Measurements from ENCODE around the gene MPG.

DNA sequence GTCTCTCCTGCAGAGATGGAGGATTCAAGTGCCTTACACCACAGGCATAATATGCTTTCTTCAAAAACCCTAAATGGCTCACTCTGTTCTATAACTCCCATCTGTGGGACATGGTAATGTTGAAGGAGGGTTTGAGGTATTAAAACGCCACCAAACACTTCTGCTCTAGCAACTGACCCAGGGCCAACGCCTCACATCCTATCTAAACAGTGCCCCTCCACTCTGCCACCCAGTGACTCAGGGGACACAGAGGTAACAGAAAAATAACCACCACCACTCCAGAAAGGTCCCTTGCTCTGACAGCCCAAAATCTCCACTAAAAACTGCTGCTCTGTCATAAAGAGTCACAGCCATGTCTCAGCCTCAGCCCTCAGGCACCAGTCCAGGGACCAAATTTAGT, 42.7 kb downstream of the MPG start:
- TF ChIP-seq, protein P1, sequence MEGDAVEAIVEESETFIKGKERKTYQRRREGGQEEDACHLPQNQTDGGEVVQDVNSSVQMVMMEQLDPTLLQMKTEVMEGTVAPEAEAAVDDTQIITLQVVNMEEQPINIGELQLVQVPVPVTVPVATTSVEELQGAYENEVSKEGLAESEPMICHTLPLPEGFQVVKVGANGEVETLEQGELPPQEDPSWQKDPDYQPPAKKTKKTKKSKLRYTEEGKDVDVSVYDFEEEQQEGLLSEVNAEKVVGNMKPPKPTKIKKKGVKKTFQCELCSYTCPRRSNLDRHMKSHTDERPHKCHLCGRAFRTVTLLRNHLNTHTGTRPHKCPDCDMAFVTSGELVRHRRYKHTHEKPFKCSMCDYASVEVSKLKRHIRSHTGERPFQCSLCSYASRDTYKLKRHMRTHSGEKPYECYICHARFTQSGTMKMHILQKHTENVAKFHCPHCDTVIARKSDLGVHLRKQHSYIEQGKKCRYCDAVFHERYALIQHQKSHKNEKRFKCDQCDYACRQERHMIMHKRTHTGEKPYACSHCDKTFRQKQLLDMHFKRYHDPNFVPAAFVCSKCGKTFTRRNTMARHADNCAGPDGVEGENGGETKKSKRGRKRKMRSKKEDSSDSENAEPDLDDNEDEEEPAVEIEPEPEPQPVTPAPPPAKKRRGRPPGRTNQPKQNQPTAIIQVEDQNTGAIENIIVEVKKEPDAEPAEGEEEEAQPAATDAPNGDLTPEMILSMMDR (conservative IDR thresholded peaks at IDR 0.05), result no peak
- no peak for TF ChIP-seq ZFX (IDR thresholded peaks at IDR 0.05)
